ENCODE measurements around the gene HIRA. TPM values are rescaled to one million over a fixed set of nuclear protein-coding genes. Genes with fewer than 3 reads are reported as not detected.

HIRA gene, protein sequence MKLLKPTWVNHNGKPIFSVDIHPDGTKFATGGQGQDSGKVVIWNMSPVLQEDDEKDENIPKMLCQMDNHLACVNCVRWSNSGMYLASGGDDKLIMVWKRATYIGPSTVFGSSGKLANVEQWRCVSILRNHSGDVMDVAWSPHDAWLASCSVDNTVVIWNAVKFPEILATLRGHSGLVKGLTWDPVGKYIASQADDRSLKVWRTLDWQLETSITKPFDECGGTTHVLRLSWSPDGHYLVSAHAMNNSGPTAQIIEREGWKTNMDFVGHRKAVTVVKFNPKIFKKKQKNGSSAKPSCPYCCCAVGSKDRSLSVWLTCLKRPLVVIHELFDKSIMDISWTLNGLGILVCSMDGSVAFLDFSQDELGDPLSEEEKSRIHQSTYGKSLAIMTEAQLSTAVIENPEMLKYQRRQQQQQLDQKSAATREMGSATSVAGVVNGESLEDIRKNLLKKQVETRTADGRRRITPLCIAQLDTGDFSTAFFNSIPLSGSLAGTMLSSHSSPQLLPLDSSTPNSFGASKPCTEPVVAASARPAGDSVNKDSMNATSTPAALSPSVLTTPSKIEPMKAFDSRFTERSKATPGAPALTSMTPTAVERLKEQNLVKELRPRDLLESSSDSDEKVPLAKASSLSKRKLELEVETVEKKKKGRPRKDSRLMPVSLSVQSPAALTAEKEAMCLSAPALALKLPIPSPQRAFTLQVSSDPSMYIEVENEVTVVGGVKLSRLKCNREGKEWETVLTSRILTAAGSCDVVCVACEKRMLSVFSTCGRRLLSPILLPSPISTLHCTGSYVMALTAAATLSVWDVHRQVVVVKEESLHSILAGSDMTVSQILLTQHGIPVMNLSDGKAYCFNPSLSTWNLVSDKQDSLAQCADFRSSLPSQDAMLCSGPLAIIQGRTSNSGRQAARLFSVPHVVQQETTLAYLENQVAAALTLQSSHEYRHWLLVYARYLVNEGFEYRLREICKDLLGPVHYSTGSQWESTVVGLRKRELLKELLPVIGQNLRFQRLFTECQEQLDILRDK
- total RNA-seq (2014; rRNA removed; shearing (Covaris generic)) (22.4 and 31.2 TPM in 2 replicates), total RNA-seq (2022) (49.4 and 55.7 TPM in 2 replicates), Bru-seq, nascent RNA (percentile 86 among the genes with signal in this experiment), BruChase-seq, experiment 1, labeled RNA remaining after a 6-hour chase (percentile 86 among the genes with signal in this experiment), BruChase-seq, experiment 2, labeled RNA remaining after a 2-hour chase (percentile 81 among the genes with signal in this experiment)
- long read RNA-seq, full-length matches to known transcripts: 9 of 63 reads
- long read RNA-seq, partial matches to known transcripts: 24 of 63 reads
- long read RNA-seq, other reads (novel, unspliced or antisense): 30 of 63 reads

DNA sequence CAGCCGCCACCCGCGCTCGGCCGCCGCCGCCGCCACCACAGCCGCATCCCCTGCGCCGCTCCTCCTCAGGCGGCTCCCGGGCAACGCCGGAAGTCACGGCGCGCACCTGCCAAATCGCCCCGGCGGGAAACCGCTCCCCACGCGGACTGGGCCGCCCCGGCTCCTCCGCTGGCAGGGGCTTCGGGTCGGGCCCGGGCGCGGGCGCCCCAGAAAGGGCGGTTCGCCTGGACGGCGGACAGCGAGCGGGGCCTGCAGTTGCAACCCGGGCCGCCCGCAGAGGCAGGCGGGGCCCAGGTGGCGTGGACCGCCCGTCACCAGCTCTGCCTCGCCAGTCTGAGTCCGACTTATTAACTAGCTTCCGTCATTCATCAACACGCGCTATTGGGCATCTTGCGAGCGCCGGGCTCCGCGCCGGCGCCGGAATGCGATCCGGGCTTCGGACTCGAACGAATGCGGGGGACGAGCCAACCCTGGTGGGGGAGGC is at the start of gene HIRA:
Gene HIRA, minus strand, starts transcription at position 85 of the 484 bp plus-strand sequence. CDS start 257 bp downstream, outside the sequence.
- H3K4me2 ChIP-seq (ENCODE audit: low read length): peak within 1 kb of the TSS; percentile 96
- no peaks in the 10 kb centered on the region for H3K9me3 ChIP-seq (ENCODE audit: low read length)
- ChIA-PET CTCF (ENCODE audit: unreplicated experiment) (no interaction called here), POLR2A (interaction anchor here (0.5 kb wide), 1 partner anchor 10 kb away, joined by 3 read pairs; no protein-coding TSS in a partner anchor)
- TF ChIP-seq EZH2phosphoT487 (IDR thresholded peaks at IDR 0.05; ENCODE audit: borderline replicate concordance, low read depth, low read length): no peak
- TF ChIP-seq, protein P1, sequence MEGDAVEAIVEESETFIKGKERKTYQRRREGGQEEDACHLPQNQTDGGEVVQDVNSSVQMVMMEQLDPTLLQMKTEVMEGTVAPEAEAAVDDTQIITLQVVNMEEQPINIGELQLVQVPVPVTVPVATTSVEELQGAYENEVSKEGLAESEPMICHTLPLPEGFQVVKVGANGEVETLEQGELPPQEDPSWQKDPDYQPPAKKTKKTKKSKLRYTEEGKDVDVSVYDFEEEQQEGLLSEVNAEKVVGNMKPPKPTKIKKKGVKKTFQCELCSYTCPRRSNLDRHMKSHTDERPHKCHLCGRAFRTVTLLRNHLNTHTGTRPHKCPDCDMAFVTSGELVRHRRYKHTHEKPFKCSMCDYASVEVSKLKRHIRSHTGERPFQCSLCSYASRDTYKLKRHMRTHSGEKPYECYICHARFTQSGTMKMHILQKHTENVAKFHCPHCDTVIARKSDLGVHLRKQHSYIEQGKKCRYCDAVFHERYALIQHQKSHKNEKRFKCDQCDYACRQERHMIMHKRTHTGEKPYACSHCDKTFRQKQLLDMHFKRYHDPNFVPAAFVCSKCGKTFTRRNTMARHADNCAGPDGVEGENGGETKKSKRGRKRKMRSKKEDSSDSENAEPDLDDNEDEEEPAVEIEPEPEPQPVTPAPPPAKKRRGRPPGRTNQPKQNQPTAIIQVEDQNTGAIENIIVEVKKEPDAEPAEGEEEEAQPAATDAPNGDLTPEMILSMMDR (conservative IDR thresholded peaks at IDR 0.05; ENCODE audit: low read length): no peak
- H3K4me1 ChIP-seq (ENCODE audit: insufficient read depth, low read length, poor library complexity, severe bottlenecking): peaks cover 53% of the 10 kb centered on the region
- peaks cover 35% of the 10 kb centered on the region for H4K20me1 ChIP-seq (ENCODE audit: insufficient read depth, low read length)
- intact Hi-C loops (cut with micrococcal nuclease; ENCODE audit: unreplicated experiment): loop anchor here (1.0 to 10.0 kb wide), 7 partner anchors 12 to 314 kb away; partner anchors contain the start of genes ESS2 and SLC25A1
- BruUV-seq (replicated peaks): no TSS peak
- peak within 1 kb of the TSS; percentile 86 for H2AFZ ChIP-seq (ENCODE audit: low read length)
- H3K27ac ChIP-seq (ENCODE audit: low read depth, low read length, poor library complexity, severe bottlenecking): peak within 1 kb of the TSS; percentile 94
- H3K79me2 ChIP-seq (ENCODE audit: insufficient read depth, low read depth, low read length): peaks cover 53% of the 10 kb centered on the region
- DNase-seq (ENCODE audit: low spot score): peak; percentile 90
- no peaks in the 10 kb centered on the region for H3K9me2 ChIP-seq (ENCODE audit: insufficient read depth, low read length)
- H3K36me3 ChIP-seq (ENCODE audit: insufficient read depth, low read length): peaks cover 62% of the 10 kb centered on the region
- peak within 1 kb of the TSS; percentile 98 for H3K4me3 ChIP-seq (ENCODE audit: low read depth, low read length, poor library complexity, severe bottlenecking)

DNA sequence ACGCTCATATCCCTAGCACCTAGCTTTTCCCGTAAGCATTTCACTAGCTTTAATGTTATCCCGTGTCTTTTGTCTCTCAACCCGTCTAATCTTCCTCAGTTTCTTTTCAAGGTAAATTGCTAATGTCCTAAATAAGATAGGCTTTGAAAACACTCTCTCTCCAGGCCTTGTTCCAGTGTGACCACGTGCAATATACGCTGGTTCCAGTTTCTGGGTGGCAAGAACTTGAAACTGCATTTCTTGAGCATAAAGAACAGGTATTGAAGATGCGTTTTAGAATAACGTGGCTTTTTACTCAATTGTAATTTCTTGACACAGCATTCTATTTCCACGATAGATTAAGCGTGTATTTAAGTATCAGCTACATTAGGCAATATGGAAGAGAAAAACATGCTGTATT is 49.3 kb upstream of the HIRA start:
- H3K36me3 ChIP-seq (ENCODE audit: insufficient read depth, low read length): peaks cover 55% of the 10 kb centered on the region
- H3K4me2 ChIP-seq (ENCODE audit: low read length): peak overlapping the region; percentile 98
- DNase-seq (ENCODE audit: low spot score): peak; percentile 12
- H3K9me3 ChIP-seq (ENCODE audit: low read length): no peaks in the 10 kb centered on the region
- CTCF ChIA-PET (ENCODE audit: unreplicated experiment): interaction anchor here (0.5 kb wide), 1 partner anchor 30 kb away, joined by 3 read pairs; no protein-coding TSS in a partner anchor
- intact Hi-C loops (cut with micrococcal nuclease; ENCODE audit: unreplicated experiment): loop anchor here (5.0 kb wide), 1 partner anchor 33 kb away; the partner anchor contains the start of gene C22orf39
- H3K27ac ChIP-seq (ENCODE audit: low read depth, low read length, poor library complexity, severe bottlenecking): no peak overlapping the region
- peaks cover 14% of the 10 kb centered on the region for H3K4me1 ChIP-seq (ENCODE audit: insufficient read depth, low read length, poor library complexity, severe bottlenecking)
- peak overlapping the region; percentile 94 for H3K4me3 ChIP-seq (ENCODE audit: low read depth, low read length, poor library complexity, severe bottlenecking)
- no TSS peak for BruUV-seq (replicated peaks)
- POLR2A ChIA-PET: interaction anchor here (1.5 to 1.6 kb wide), 2 partner anchors 53 to 307 kb away, joined by 3 to 5 read pairs; no protein-coding TSS in a partner anchor
- peaks cover 54% of the 10 kb centered on the region for H3K79me2 ChIP-seq (ENCODE audit: insufficient read depth, low read depth, low read length)
- no peaks in the 10 kb centered on the region for H3K9me2 ChIP-seq (ENCODE audit: insufficient read depth, low read length)
- no peak overlapping the region for H2AFZ ChIP-seq (ENCODE audit: low read length)
- H4K20me1 ChIP-seq (ENCODE audit: insufficient read depth, low read length): peaks cover 19% of the 10 kb centered on the region
- TF ChIP-seq EZH2phosphoT487 (IDR thresholded peaks at IDR 0.05; ENCODE audit: borderline replicate concordance, low read depth, low read length): no peak
- TF ChIP-seq, protein P1 (conservative IDR thresholded peaks at IDR 0.05; ENCODE audit: low read length): no peak

All from OCI-LY7 (cell line).